Aorta (tissue), 5 donors: ENCODE data around the gene CD47. TPM values are rescaled to one million over a fixed set of nuclear protein-coding genes. Genes with fewer than 3 reads are reported as not detected.

Experiments used
- ATAC-seq: fragments of 200-7000 bp; cut with Tn5 transposase; one replicate; pipeline ENCODE4 v1.9.1; 2022; ENCODE audit warnings: moderate library complexity; ENCODE audit not compliant: low FRiP score
- DNase-seq, 2 donors: peaks; one replicate each; pipeline ENCODE4 v3.0.0-alpha.2; 2020
- H3K27ac ChIP-seq, 2 donors: one replicate each; pipeline ENCODE4 v1.5.1; 2013; ENCODE audit warnings: low read length in 2 of 2, mild to moderate bottlenecking in 2 of 2, moderate library complexity in 2 of 2, control low read depth in 1 of 2, inconsistent platforms in 1 of 2, low read depth in 1 of 2
- H3K27me3 ChIP-seq, 2 donors: one replicate each; pipeline ENCODE4 v1.6.1; 2013; ENCODE audit warnings: control low read depth in 1 of 2, low read length in 1 of 2, mild to moderate bottlenecking in 1 of 2, moderate library complexity in 1 of 2; ENCODE audit not compliant: insufficient read depth in 2 of 2, control insufficient read depth in 1 of 2
- H3K36me3 ChIP-seq, 2 donors: one replicate each; pipeline ENCODE4 v1.6.1; 2013; ENCODE audit warnings: control low read depth in 1 of 2, low read length in 1 of 2, mild to moderate bottlenecking in 1 of 2; ENCODE audit not compliant: insufficient read depth in 2 of 2, control insufficient read depth in 1 of 2
- H3K4me1 ChIP-seq, 2 donors: one replicate each; pipeline ENCODE4 v1.6.1; 2013; ENCODE audit warnings: low read length in 2 of 2, control low read depth in 1 of 2, mild to moderate bottlenecking in 1 of 2, moderate library complexity in 1 of 2; ENCODE audit not compliant: insufficient read depth in 2 of 2, control insufficient read depth in 1 of 2
- H3K4me3 ChIP-seq, 2 donors: one replicate each; pipeline ENCODE4 v1.5.1; 2013; ENCODE audit warnings: low read length in 2 of 2, control low read depth in 1 of 2, mild to moderate bottlenecking in 1 of 2
- H3K9me3 ChIP-seq: one replicate; pipeline ENCODE4 v1.6.1; 2013; ENCODE audit warnings: mild to moderate bottlenecking, low read length; ENCODE audit not compliant: control insufficient read depth
- WGBS, 2 donors: extraction: QIAGEN DNeasy Blood & Tissue Kit; methylation state at CpG; one replicate each; pipeline ENCODE4 v1.1.7; 2013; 5-methylcytosine and 5-hydroxymethylcytosine counted together
- intact Hi-C, 2 donors: fragments of 100-400 bp; cut with DNase I; formaldehyde crosslinking; loops; one replicate each; pipeline versions ENCODE4 v1.14.2 to v1.15.0; 2022
- polyA plus RNA-seq, 2 donors: library from polyadenylated mRNA; stranded (reverse); fragments of 200-250 nt; gene quantifications; one replicate each; pipeline ENCODE4 v1.2.3, GENCODE V29; 2013
- total RNA-seq, 2 donors: library from RNA; stranded (reverse); fragmentation: NEBNext Ultra II Directional; extraction: Animal tissue kit (Norgen Biotek cat#: 25700); gene quantifications; one replicate each; pipeline ENCODE4 v1.2.1, GENCODE V29; 2021
- donor health status: healthy with polysubstance abuse.
- donor health status: Bipolar disorder and iron deficiency.
- donor health status: DM: no; HTN: no; CAD: no.
- donor health status: DM: no; HTN: no; CAD: no.
- donor health status: DM: yes; HTN: yes; CAD: no.

Gene CD47
- total and polyA plus RNA-seq, 4 donors, result 14.9 to 96.7 (median 58.9) TPM

GRCh38 chr3:107999215-107999775 lies 91.5 kb downstream of the CD47 start:
- no peak overlapping the region for H3K27ac ChIP-seq
- DNase-seq (no peak), ATAC-seq (no peak)
- H3K4me1 ChIP-seq, result peaks cover 0 to 4% of the 10 kb centered on the region in 2 donors
- no peaks in the 10 kb centered on the region for H3K9me3 ChIP-seq
- no peak overlapping the region for H3K4me3 ChIP-seq
- intact Hi-C loops, result no loop called here
- no peaks in the 10 kb centered on the region for H3K36me3 ChIP-seq
- 61 to 62% methylated on average over 5 of the region's 5 CpGs for WGBS, 2 donors
- no peaks in the 10 kb centered on the region for H3K27me3 ChIP-seq

- no peaks in the 10 kb centered on the region for H3K27me3 ChIP-seq
- H3K36me3 ChIP-seq, result no peaks in the 10 kb centered on the region
- intact Hi-C loops, result no loop called here
- no peak for ATAC-seq
- DNase-seq, result no peak
- no peaks in the 10 kb centered on the region for H3K9me3 ChIP-seq
- H3K4me3 ChIP-seq, result no peak overlapping the region
- H3K27ac ChIP-seq, result no peak overlapping the region
- H3K4me1 ChIP-seq, result peaks cover 0 to 4% of the 10 kb centered on the region in 2 donors
Measured at GRCh38 chr3:107997671-107998070, 93.2 kb downstream of the CD47 start.

GRCh38 chr3:107995823-107996222 lies 95.0 kb downstream of the CD47 start:
- intact Hi-C loops, result no loop called here
- Histone ChIP-seq H3K27ac (no peak overlapping the region), H3K9me3 (no peaks in the 10 kb centered on the region), H3K4me1 (peaks cover 0 to 4% of the 10 kb centered on the region in 2 donors), H3K36me3 (no peaks in the 10 kb centered on the region), H3K27me3 (no peaks in the 10 kb centered on the region), H3K4me3 (no peak overlapping the region)
- WGBS, 2 donors, result 88 to 92% methylated on average over 4 of the region's 4 CpGs
- ATAC-seq (no peak), DNase-seq (no peak)

- Histone ChIP-seq H3K27me3 (no peaks in the 10 kb centered on the region), H3K4me1 (peaks cover 0 to 4% of the 10 kb centered on the region in 2 donors), H3K9me3 (no peaks in the 10 kb centered on the region), H3K27ac (no peak overlapping the region), H3K4me3 (no peak overlapping the region), H3K36me3 (no peaks in the 10 kb centered on the region)
- 82 to 84% methylated on average over 4 of the region's 4 CpGs for WGBS, 2 donors
- no peak for DNase-seq
- intact Hi-C loops, result no loop called here
- ATAC-seq, result no peak
Measured at GRCh38 chr3:107994956-107995715, 95.7 kb downstream of the CD47 start.

- no peak overlapping the region for H3K4me3 ChIP-seq
- DNase-seq (no peak), ATAC-seq (no peak)
- peaks cover 0 to 2% of the 10 kb centered on the region in 2 donors for H3K4me1 ChIP-seq
- no peaks in the 10 kb centered on the region for H3K27me3 ChIP-seq
- no peak overlapping the region for H3K27ac ChIP-seq
- H3K36me3 ChIP-seq, result no peaks in the 10 kb centered on the region
- WGBS, 2 donors, result 97 to 100% methylated on average over 2 of the region's 2 CpGs
- H3K9me3 ChIP-seq, result no peaks in the 10 kb centered on the region
- intact Hi-C loops, result no loop called here
Measured at GRCh38 chr3:107994181-107994580, 96.7 kb downstream of the CD47 start.

GRCh38 chr3:107993771-107994170 lies 97.1 kb downstream of the CD47 start:
- Histone ChIP-seq H3K27me3 (no peaks in the 10 kb centered on the region), H3K4me3 (no peak overlapping the region), H3K36me3 (no peaks in the 10 kb centered on the region), H3K9me3 (no peaks in the 10 kb centered on the region), H3K27ac (no peak overlapping the region), H3K4me1 (no peaks in the 10 kb centered on the region)
- WGBS, 2 donors, result 71 to 91% methylated on average over 1 of the region's 1 CpG
- no peak for DNase-seq
- ATAC-seq, result no peak
- intact Hi-C loops, result no loop called here

Other genes starting within 250 kb of the CD47 start
- 10 to 100 TPM; 38.3 to 38.5 TPM for gene IFT57, start 131.4 kb upstream of the CD47 start, total RNA-seq
- gene IFT57, start 131.4 kb upstream of the CD47 start, polyA plus RNA-seq, result 10 to 100 TPM; 48.5 to 53.0 TPM
- not detected for gene HHLA2, start 205.5 kb upstream of the CD47 start, total RNA-seq
- gene HHLA2, start 205.5 kb upstream of the CD47 start, polyA plus RNA-seq, result 10 to 100 TPM in 1 of 2 donors, under 1 TPM in 1; 0.64 to 10.6 TPM